Fibroblast of peridontal ligament (primary cell): Measurements from ENCODE around the gene UBASH3B.

Source experiments
- DNase-seq: peaks from one replicate; pipeline ENCODE4 v3.0.0-alpha.2; 2010; ENCODE audit errors: extremely low read depth

UBASH3B gene

GRCh38 chr11:122732342-122733315 is 77.1 kb downstream of the UBASH3B start:
- no peak for DNase-seq

- peak; percentile 66 for DNase-seq
These were observed 77.8 kb downstream of the UBASH3B start for GRCh38 chr11:122733318-122733717.

GRCh38 chr11:122734848-122735496 is 79.5 kb downstream of the UBASH3B start:
- DNase-seq: no peak

GRCh38 chr11:122737951-122738693 is 82.6 kb downstream of the UBASH3B start:
- DNase-seq: no peak

GRCh38 chr11:122741613-122742300 is 86.2 kb downstream of the UBASH3B start:
- DNase-seq: no peak

GRCh38 chr11:122742301-122743018 is 86.9 kb downstream of the UBASH3B start:
- DNase-seq: no peak

- DNase-seq: no peak
These were observed 87.7 kb downstream of the UBASH3B start for GRCh38 chr11:122743097-122743741.

GRCh38 chr11:122743949-122744348 is 88.4 kb downstream of the UBASH3B start:
- DNase-seq: no peak

- DNase-seq: no peak
These were observed 88.8 kb downstream of the UBASH3B start for GRCh38 chr11:122744357-122744756.

- DNase-seq: no peak
These were observed 89.6 kb downstream of the UBASH3B start for GRCh38 chr11:122745111-122745510.

GRCh38 chr11:122746050-122746478 is 90.5 kb downstream of the UBASH3B start:
- no peak for DNase-seq

GRCh38 chr11:122746611-122747244 is 91.2 kb downstream of the UBASH3B start:
- DNase-seq: no peak

- DNase-seq: no peak
These were observed 91.8 kb downstream of the UBASH3B start for GRCh38 chr11:122747351-122747781.

- DNase-seq: peak; percentile 82
These were observed 93.6 kb downstream of the UBASH3B start for GRCh38 chr11:122749005-122749687.

- DNase-seq: no peak
These were observed 94.5 kb downstream of the UBASH3B start for GRCh38 chr11:122750049-122750448.

- DNase-seq: peak; percentile 55
These were observed 96.0 kb downstream of the UBASH3B start for GRCh38 chr11:122751292-122752070.

GRCh38 chr11:122754028-122754427 is 98.5 kb downstream of the UBASH3B start:
- DNase-seq: no peak

GRCh38 chr11:122754553-122755322 is 99.2 kb downstream of the UBASH3B start:
- no peak for DNase-seq
